Stimulated activated effector memory CD8-positive, alpha-beta T cell treated with anti-CD3 and anti-CD28 coated beads, Interleukin-12 subunit alpha, Interleukin-12 subunit beta, amount 100 ng/mL, for 72 hours (primary cell): ENCODE measurements around the gene KCNG2.

Experiments used
- ATAC-seq: fragments of 150-1000 bp; cut with Tn5 transposase; 2 replicates; pipeline ENCODE4 v1.10.0; 2021
- DNase-seq, 2 donors: peaks; one replicate each; pipeline ENCODE4 v3.0.0; 2021 to 2022; ENCODE audit warnings: low spot score in 2 of 2
- H3K27ac Mint-ChIP-seq: one replicate; pipeline ENCODE4 v1.8.0; 2022; ENCODE audit warnings: mild to moderate bottlenecking, mixed read lengths
- H3K36me3 Mint-ChIP-seq: one replicate; pipeline ENCODE4 v1.8.0; 2022; ENCODE audit warnings: mild to moderate bottlenecking, mixed read lengths
- H3K4me1 Mint-ChIP-seq: one replicate; pipeline ENCODE4 v1.8.0; 2022; ENCODE audit warnings: mixed read lengths
- H3K4me3 Mint-ChIP-seq: one replicate; pipeline ENCODE4 v1.8.0; 2022; ENCODE audit warnings: mild to moderate bottlenecking, mixed read lengths
- H3K9me3 Mint-ChIP-seq: one replicate; pipeline ENCODE4 v1.8.0; 2022; ENCODE audit warnings: mixed read lengths

Gene KCNG2

GRCh38 chr18:79775441-79776221 lies 22.1 kb upstream of the KCNG2 start:
- no peak for DNase-seq
- no peaks in the 10 kb centered on the region for H3K36me3 Mint-ChIP-seq

GRCh38 chr18:79776674-79777073 lies 21.1 kb upstream of the KCNG2 start:
- H3K36me3 Mint-ChIP-seq = no peaks in the 10 kb centered on the region
- ATAC-seq (no peak), DNase-seq (no peak)
- no peak overlapping the region for H3K27ac Mint-ChIP-seq
- no peaks in the 10 kb centered on the region for H3K9me3 Mint-ChIP-seq
- no peak overlapping the region for H3K4me3 Mint-ChIP-seq
- H3K4me1 Mint-ChIP-seq = no peaks in the 10 kb centered on the region

More at GRCh38 chr18:79775441-79776221, 22.1 kb upstream of the KCNG2 start:
- Mint-ChIP-seq H3K4me1 (no peaks in the 10 kb centered on the region), H3K27ac (no peak overlapping the region), H3K9me3 (no peaks in the 10 kb centered on the region), H3K4me3 (no peak overlapping the region)
- ATAC-seq = no peak

DNA sequence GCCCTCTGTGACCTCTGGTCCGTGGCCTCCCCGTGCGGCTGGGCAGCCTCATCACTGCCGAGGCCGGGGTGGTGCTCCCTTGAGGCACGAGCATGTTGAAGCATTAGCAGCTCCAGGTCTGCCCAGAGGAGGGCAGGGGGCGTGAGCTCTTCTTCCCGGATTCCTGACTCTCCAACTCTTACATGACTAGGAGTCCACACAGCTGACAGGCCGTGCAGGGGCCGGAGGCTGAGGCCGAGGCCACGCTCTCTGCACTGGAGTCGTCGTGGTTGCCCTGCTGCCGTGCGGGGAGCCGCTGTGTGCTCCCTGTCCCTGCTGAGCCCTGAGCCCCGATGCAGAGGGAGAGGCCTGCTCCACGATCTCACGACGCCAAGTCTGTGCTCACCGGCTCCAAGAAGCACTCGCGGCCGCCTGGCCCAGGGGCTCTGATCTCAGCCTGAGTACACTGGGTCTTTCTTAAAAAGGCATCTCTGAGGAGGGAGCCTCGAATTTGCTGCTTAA lies 19.4 kb upstream of the KCNG2 start:
- H3K36me3 Mint-ChIP-seq = no peaks in the 10 kb centered on the region
- no peak overlapping the region for H3K4me3 Mint-ChIP-seq
- H3K9me3 Mint-ChIP-seq = no peaks in the 10 kb centered on the region
- ATAC-seq (no peak), DNase-seq (no peak)
- H3K27ac Mint-ChIP-seq = no peak overlapping the region
- no peaks in the 10 kb centered on the region for H3K4me1 Mint-ChIP-seq

- DNase-seq (no peak), ATAC-seq (no peak)
- H3K9me3 Mint-ChIP-seq = no peaks in the 10 kb centered on the region
- H3K4me1 Mint-ChIP-seq = no peaks in the 10 kb centered on the region
- H3K27ac Mint-ChIP-seq = no peak overlapping the region
- H3K36me3 Mint-ChIP-seq = no peaks in the 10 kb centered on the region
- no peak overlapping the region for H3K4me3 Mint-ChIP-seq
Measured at GRCh38 chr18:79779021-79779699, 18.6 kb upstream of the KCNG2 start.

GRCh38 chr18:79779700-79780190 lies 18.0 kb upstream of the KCNG2 start:
- no peak overlapping the region for H3K4me3 Mint-ChIP-seq
- H3K4me1 Mint-ChIP-seq = no peaks in the 10 kb centered on the region
- DNase-seq = no peak
- H3K36me3 Mint-ChIP-seq = no peaks in the 10 kb centered on the region
- ATAC-seq = no peak
- H3K27ac Mint-ChIP-seq = no peak overlapping the region
- H3K9me3 Mint-ChIP-seq = no peaks in the 10 kb centered on the region

GRCh38 chr18:79780547-79780946 lies 17.2 kb upstream of the KCNG2 start:
- H3K36me3 Mint-ChIP-seq = no peaks in the 10 kb centered on the region
- no peak overlapping the region for H3K27ac Mint-ChIP-seq
- no peaks in the 10 kb centered on the region for H3K9me3 Mint-ChIP-seq
- ATAC-seq (no peak), DNase-seq (no peak)
- no peak overlapping the region for H3K4me3 Mint-ChIP-seq
- no peaks in the 10 kb centered on the region for H3K4me1 Mint-ChIP-seq

DNA sequence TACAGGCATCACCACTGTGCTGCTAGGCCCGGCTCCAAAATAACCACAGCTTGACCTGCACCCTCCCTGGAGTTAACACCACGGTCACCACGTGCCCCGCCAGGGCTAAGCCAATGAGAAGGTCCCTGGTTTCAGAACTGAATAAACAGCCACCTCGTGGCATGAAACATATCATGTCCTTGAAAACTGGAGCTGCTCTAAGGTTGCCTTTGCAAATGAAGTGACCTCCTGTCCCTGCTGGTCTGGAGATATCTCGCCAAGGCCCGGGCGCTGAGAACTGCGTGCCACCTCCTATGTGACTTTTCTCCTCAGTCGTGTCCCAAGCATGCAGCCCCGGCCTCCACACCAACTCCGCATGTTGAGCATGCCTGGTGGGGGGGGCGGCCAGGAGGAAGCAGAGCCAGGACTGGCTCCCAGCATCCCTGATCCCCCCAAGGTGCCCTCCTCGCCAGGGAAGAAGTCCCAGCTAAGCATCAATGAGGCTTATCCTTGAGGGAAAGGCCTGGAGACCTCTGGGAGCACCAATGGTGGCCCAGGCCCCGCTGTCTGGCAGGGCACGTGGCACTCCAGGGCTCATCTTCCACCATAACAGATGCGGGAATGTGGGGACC lies 16.3 kb upstream of the KCNG2 start:
- H3K4me1 Mint-ChIP-seq = no peaks in the 10 kb centered on the region
- no peaks in the 10 kb centered on the region for H3K36me3 Mint-ChIP-seq
- no peaks in the 10 kb centered on the region for H3K9me3 Mint-ChIP-seq
- ATAC-seq (no peak), DNase-seq (no peak)
- no peak overlapping the region for H3K27ac Mint-ChIP-seq
- H3K4me3 Mint-ChIP-seq = no peak overlapping the region

DNA sequence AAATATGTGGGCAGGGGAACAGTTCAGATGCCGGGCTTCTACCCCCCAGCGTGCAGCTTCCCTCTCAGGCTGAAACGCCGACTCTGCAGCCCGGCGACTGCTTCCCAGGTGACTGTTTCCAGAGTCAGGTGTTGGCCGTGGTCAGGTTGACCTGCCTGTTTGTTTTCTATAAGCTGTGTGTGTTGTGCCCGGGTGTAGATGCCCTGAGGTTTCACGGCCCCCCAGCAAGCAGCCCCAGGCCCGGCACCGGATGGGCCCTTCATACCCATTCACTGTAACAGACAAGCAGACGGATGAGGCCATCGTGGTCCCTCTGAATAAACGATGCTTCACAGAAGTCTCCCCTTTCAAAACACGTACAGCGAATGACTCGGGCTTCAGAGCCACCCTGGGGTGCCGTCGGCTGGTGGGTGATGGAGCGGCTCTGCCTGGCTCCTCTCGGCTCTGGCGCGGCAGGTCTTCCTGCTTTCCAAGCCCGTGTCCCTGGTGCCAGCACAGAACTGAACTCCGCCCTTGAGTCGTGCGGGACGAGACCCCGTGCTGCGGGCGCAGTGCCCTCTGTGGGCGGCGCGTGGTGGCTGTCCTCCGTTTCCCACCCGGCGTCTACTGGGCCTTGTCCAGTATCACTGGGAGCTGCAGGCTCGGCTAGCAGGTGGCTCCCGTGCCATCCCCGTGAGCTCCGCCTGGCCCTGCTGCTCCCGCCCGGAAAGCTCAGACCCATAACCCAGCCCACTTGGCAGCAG lies 15.0 kb upstream of the KCNG2 start:
- DNase-seq (no peak), ATAC-seq (no peak)
- no peak overlapping the region for H3K27ac Mint-ChIP-seq
- H3K36me3 Mint-ChIP-seq = no peaks in the 10 kb centered on the region
- H3K4me3 Mint-ChIP-seq = no peak overlapping the region
- H3K9me3 Mint-ChIP-seq = no peaks in the 10 kb centered on the region
- no peaks in the 10 kb centered on the region for H3K4me1 Mint-ChIP-seq

GRCh38 chr18:79784071-79784913 lies 13.4 kb upstream of the KCNG2 start:
- no peak overlapping the region for H3K4me3 Mint-ChIP-seq

GRCh38 chr18:79784965-79785770 lies 12.6 kb upstream of the KCNG2 start:
- Mint-ChIP-seq H3K4me3 (no peak overlapping the region), H3K4me1 (no peaks in the 10 kb centered on the region), H3K36me3 (no peaks in the 10 kb centered on the region), H3K27ac (no peak overlapping the region), H3K9me3 (no peaks in the 10 kb centered on the region)
- DNase-seq (no peak), ATAC-seq (peak; percentile 17)

More at GRCh38 chr18:79784071-79784913, 13.4 kb upstream of the KCNG2 start:
- DNase-seq (no peak), ATAC-seq (no peak)
- no peaks in the 10 kb centered on the region for H3K9me3 Mint-ChIP-seq
- H3K27ac Mint-ChIP-seq = no peak overlapping the region
- no peaks in the 10 kb centered on the region for H3K4me1 Mint-ChIP-seq
- H3K36me3 Mint-ChIP-seq = no peaks in the 10 kb centered on the region

GRCh38 chr18:79785831-79786230 lies 11.9 kb upstream of the KCNG2 start:
- ATAC-seq = no peak
- H3K36me3 Mint-ChIP-seq = no peaks in the 10 kb centered on the region
- H3K9me3 Mint-ChIP-seq = no peaks in the 10 kb centered on the region
- H3K27ac Mint-ChIP-seq = no peak overlapping the region
- H3K4me1 Mint-ChIP-seq = peaks cover under 1% of the 10 kb centered on the region
- no peak for DNase-seq
- no peak overlapping the region for H3K4me3 Mint-ChIP-seq

- ATAC-seq (no peak), DNase-seq (no peak)
- Mint-ChIP-seq H3K4me3 (no peak overlapping the region), H3K27ac (no peak overlapping the region), H3K4me1 (peaks cover 5% of the 10 kb centered on the region), H3K36me3 (no peaks in the 10 kb centered on the region), H3K9me3 (no peaks in the 10 kb centered on the region)
Measured at GRCh38 chr18:79786304-79786703, 11.4 kb upstream of the KCNG2 start.

GRCh38 chr18:79786786-79787526 lies 10.8 kb upstream of the KCNG2 start:
- no peaks in the 10 kb centered on the region for H3K9me3 Mint-ChIP-seq
- H3K4me1 Mint-ChIP-seq = peaks cover 12% of the 10 kb centered on the region
- no peak overlapping the region for H3K4me3 Mint-ChIP-seq
- DNase-seq = no peak
- no peak for ATAC-seq
- H3K36me3 Mint-ChIP-seq = no peaks in the 10 kb centered on the region
- no peak overlapping the region for H3K27ac Mint-ChIP-seq
